GM10266 (cell line): Measurements from ENCODE around the gene GGT6.
"Not testable (repeated sequence)": the region's sequence is repeated elsewhere in the genome, so short reads cannot be mapped to it uniquely, and the experiment has no call there.

Experiments used
- DNase-seq: peaks from one replicate; pipeline ENCODE4 v3.0.0; 2012; ENCODE audit errors: extremely low spot score
- TF ChIP-seq, protein P1 (sequence below): IDR thresholded peaks from 2 replicates; pipeline ENCODE4 v1.5.1; 2012; ENCODE audit warnings: mild to moderate bottlenecking, low read depth; ENCODE audit not compliant: control insufficient read depth, insufficient read depth; ENCODE audit errors: missing control alignments

GGT6 gene

DNA sequence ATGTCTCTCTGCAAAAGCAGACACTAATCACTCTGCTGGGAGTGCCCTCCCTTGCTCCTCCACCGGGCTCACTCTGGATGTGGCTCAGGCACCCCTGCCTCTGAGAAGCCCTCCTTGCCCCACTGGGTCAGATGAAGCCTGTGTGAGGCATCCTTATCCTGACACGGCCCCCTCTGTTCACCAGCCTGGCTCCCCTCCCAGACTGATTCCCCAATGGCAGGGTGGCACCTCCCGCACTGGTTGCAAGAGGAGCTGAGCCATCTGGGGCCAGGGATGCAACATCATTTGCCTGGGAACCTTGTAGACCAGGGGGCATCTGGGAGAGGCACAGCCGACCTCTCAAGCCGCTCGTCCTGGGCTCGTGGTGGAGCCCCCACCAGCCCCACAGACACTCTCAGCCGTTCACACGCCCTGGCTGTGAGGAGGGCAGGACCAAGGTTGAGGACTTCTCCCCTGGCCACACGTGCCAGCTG is 30.6 kb upstream of the GGT6 start:
- DNase-seq, result no peak
- TF ChIP-seq, protein P1, sequence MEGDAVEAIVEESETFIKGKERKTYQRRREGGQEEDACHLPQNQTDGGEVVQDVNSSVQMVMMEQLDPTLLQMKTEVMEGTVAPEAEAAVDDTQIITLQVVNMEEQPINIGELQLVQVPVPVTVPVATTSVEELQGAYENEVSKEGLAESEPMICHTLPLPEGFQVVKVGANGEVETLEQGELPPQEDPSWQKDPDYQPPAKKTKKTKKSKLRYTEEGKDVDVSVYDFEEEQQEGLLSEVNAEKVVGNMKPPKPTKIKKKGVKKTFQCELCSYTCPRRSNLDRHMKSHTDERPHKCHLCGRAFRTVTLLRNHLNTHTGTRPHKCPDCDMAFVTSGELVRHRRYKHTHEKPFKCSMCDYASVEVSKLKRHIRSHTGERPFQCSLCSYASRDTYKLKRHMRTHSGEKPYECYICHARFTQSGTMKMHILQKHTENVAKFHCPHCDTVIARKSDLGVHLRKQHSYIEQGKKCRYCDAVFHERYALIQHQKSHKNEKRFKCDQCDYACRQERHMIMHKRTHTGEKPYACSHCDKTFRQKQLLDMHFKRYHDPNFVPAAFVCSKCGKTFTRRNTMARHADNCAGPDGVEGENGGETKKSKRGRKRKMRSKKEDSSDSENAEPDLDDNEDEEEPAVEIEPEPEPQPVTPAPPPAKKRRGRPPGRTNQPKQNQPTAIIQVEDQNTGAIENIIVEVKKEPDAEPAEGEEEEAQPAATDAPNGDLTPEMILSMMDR, result no peak

DNA sequence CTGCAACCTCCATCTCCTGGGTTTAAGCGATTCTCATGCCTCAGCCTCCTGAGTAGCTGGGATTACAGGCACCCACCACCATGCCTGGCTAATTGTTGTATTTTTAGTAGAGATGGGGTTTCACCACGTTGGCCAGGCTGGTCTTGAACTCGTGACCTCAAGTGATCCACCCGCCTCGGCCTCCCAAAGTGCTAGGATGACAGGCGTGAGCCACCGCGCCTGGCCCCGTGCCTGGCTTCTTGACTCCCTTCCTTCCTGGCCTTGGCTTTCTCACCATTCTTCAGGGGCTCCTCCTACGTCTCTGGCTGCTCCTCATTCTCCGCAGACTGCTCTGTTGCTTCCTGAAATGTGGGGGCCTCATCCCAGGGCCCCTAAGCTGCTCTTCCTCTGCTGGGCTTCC is 29.7 kb upstream of the GGT6 start:
- DNase-seq, result not testable (repeated sequence)

DNA sequence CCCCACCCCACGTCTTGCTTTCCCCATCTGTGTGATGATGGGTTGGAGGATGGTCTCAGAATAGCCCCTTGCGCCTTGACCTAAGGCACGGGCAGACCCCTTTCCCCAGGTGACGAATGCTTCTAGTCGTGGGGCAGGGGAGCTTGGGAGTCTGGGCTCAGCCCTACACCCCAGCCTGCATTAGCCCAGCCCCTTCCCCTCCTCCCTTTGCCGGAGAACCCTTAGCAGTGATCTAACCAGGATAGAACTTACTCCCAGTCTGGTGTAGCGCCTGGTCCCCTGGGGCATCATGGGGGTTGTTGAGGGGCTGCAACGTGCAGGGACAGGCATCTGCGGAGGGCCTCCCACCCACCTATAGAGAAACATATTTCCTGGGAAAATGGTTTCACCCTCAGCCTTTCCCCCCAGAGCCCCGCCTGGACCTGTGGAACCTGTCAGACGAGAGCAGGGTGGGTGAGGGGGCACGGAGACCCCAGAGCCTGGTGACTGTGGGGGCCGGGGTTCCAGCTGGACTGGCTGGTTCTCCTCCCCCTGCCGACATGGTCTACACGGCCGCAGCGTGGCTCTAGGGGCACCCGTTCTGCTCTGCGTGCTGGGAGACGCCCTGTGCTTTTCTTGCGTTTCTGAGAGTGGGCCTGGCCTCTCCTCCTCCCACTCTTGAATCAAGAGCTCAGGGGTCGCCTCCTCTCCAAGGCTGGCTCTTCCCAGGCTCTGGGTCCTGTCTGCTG is 28.7 kb upstream of the GGT6 start:
- no peak for DNase-seq
- TF ChIP-seq, protein P1, result no peak

DNA sequence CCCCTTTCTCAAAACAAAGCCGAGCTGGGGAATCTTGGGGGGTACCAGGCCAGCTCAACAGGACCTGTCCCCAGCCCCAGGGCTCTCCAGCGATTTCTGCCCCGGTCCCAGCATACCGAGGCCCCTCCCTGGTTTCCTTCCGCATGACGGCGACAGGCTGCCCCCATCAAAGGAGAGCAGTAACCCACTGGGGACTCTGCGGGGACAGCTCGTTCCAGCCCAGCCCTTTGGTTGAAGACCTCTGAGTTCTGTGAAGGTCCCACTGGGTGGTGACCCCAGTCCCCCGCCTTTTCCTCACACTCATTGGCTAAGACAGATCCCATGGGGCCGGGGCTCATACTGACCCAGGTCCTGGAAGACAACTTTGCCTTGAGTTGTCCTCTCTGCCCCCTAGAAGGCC is 28.0 kb upstream of the GGT6 start:
- DNase-seq, result no peak
- TF ChIP-seq, protein P1, result no peak

DNA sequence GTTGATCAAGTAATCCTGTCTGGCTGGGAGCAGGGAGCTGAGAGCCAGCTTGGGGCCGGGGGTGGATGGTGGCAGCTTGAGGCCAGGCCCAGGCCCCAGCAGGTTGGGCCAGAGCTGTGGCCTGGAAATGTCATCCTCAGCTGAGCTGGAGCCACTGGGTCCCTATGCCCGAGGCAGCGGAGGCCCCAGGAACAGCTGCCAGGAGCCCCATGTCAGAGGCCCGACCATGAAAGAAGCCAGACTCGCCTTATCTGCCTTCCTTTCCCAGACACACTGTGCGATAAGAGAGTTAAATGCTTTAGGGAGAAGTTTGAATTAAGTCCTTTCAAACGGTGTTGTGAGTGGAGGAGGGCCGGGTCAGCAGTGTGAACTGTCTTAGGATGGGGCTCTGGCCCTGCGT is 27.4 kb upstream of the GGT6 start:
- no peak for DNase-seq
- TF ChIP-seq, protein P1, result no peak

DNA sequence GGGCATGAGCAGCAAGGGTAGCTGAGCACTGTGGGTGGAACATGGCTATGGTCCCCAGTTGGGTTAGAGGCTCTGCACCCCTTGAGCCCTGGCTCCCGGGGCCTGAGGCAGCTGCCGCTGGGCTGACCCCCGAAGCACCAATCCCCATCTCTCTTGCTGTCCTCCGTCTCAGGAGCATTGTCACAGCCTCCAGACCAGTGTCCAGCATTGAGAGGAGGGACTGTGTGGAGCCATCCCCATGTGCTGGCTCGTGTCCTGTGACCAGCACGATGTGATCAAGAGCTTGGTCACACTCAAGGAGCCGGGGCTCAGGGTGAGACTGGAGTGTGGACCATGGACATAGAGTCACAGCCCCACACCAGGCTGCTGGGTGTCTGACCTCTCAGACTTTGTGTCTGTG is 26.8 kb upstream of the GGT6 start:
- TF ChIP-seq, protein P1, result no peak
- DNase-seq, result no peak

DNA sequence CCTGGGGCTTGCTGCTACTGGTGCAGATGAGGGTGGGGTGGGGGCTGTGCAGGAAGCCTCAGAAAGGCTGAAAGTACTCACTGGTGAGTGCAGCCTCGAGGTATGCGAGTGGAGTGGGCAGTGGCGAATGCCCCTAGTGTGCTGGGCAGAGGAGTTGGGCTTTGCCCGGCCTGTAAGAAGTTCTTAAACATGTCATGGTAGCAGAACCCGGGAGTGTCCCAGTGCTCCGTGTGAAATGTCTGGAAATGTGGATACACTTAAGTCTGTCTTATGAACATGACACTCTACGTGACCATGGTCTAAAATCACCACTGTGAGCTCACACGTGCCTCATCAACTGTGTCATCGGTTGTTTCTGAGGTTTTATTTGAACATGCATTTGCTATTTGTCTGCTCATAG is 25.7 kb upstream of the GGT6 start:
- TF ChIP-seq, protein P1, result no peak
- DNase-seq, result no peak

DNA sequence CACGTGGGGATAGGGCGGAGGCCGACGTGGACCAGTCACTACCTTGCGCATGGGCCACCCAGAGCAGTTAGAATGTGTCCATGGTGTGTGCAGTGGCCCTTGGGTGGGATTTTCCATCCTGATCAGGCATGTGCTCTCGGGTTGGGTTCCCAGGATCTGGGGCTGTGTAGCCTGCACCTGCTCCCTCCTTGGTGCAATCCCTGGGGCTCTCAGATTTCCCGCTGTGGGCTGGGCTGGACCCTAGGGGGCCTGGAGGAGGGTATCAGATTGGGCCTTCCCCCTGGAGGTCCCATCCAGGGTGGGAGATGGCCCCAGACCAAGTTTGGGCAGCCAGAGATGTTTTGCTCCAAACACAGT is 25.2 kb upstream of the GGT6 start:
- TF ChIP-seq, protein P1, result no peak

More for the DNA sequence above, 25.2 kb upstream of the GGT6 start:
- no peak for DNase-seq
